Esophagus squamous epithelium (tissue), 5 donors: Measurements from ENCODE around the gene ASCL3. TPM values are rescaled to one million over a fixed set of nuclear protein-coding genes. Genes with fewer than 3 reads are reported as not detected.

ENCODE experiments used
- DNase-seq: peaks from one replicate; lab custom pipeline; 2025; lab: John Stamatoyannopoulos, UW
- H3K27ac ChIP-seq, 4 donors: fragments of 200-600 bp; sonication (generic); one replicate each; pipeline ENCODE4 v1.5.1; 2016 to 2019; ENCODE audit warnings: mild to moderate bottlenecking in 1 of 4
- H3K27me3 ChIP-seq, 4 donors: fragments of 200-600 bp; sonication (generic); 1 replicate in 3 of 4; 2 replicates in 1 of 4; pipeline versions ENCODE4 v1.5.1 to v1.6.0; 2017 to 2021; ENCODE audit warnings: antibody characterized with exemption in 1 of 4
- H3K36me3 ChIP-seq, 3 donors: fragments of 200-600 bp; sonication (generic); one replicate each; pipeline ENCODE4 v1.5.1; 2016 to 2019
- H3K4me1 ChIP-seq, 3 donors: fragments of 200-600 bp; sonication (generic); one replicate each; pipeline ENCODE4 v1.5.1; 2017 to 2019
- H3K4me3 ChIP-seq, 4 donors: fragments of 200-600 bp; sonication (generic); 1 replicate in 3 of 4; 2 replicates in 1 of 4; pipeline ENCODE4 v1.5.1; 2016 to 2019; ENCODE audit warnings: mild to moderate bottlenecking in 2 of 4, moderate library complexity in 1 of 4
- H3K9me3 ChIP-seq, 3 donors: fragments of 200-600 bp; sonication (generic); one replicate each; pipeline ENCODE4 v1.5.1; 2016 to 2019
- POLR2A ChIP-seq, 4 donors: fragments of 450-650 bp; IDR thresholded peaks; one replicate each; pipeline ENCODE4 v1.6.1; 2017; ENCODE audit warnings: antibody characterized with exemption in 4 of 4, mild to moderate bottlenecking in 4 of 4, moderate library complexity in 3 of 4
- WGBS, 2 donors: methylation state at CpG; one replicate each; pipeline ENCODE4 v1.1.5; 2018; 5-methylcytosine and 5-hydroxymethylcytosine counted together
- intact Hi-C: fragments of 100-400 bp; cut with DNase I; formaldehyde crosslinking; loops from one replicate; pipeline ENCODE4 v1.15.0; 2022
- total RNA-seq, 4 donors: library from RNA; depleted of rRNA; stranded (reverse); fragments of >200 nt; gene quantifications; one replicate each; pipeline ENCODE4 v1.1.0, GENCODE V29; 2016
- TF ChIP-seq, protein P1 (sequence below), 6 experiments: fragments of 450-650 bp in 4 of 6; fragments of 200-600 bp in 2 of 6; sonication (generic) in 2 of 6; IDR thresholded peaks; one replicate each; pipeline ENCODE4 v1.5.1; 2016 to 2019; ENCODE audit warnings: antibody characterized with exemption in 6 of 6, mild to moderate bottlenecking in 4 of 6, moderate library complexity in 4 of 6
- donor health status: DM: yes; HTN: yes; CAD: no.

The ASCL3 gene
- total RNA-seq, 4 donors from 2014 or later = not detected

DNA sequence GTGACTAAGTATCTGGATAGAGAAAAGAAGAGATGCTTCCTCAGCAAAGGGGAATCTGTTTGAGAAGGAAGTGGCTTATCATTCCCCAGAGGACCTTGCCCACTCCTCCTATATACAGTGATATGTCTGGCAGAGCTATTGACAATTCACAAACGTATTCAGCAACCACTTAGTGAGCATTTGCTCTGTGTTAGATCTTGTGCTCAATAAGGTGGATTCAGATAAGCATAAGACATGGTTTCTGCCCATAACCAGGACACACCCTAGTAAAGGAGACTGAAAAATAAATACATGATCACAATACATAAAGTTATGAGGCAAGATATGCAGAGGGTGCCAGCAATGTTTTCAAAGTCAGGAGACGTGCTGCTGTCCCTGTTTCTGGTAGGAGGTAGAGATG is 20.0 kb upstream of the ASCL3 start:
- Histone ChIP-seq H3K4me3 (peak overlapping the region; percentile 72 to 93 (median 76)), H3K4me1 (peaks cover 13 to 61% (median 29%) of the 10 kb centered on the region in 3 donors)
- intact Hi-C loops = no loop called here

DNA sequence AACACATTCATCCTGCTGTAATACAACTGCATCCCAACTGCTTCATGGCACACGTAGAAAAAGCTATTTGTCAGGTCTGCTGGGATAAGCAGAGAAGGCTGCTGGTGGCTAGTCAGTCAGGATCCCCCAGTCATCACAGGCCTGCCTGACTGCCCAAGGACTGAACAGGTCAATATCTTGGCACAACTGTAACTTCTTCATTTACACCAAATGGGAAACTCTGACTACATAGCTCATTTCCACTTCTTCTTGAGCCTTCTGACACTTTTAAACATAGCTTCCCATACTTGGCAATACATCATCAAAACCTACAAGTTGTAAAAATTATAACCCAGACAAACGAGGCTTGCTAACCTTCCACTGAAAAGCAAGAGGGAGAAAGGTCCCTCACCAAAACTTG is 18.6 kb upstream of the ASCL3 start:
- H3K4me3 ChIP-seq = no peak overlapping the region
- no peak for DNase-seq
- H3K36me3 ChIP-seq = peaks cover 0 to 26% (median 0%) of the 10 kb centered on the region in 3 donors
- peak overlapping the region in 1 of 4 donors; percentile 13 for H3K27ac ChIP-seq
- intact Hi-C loops = no loop called here
- peaks cover 13 to 61% (median 29%) of the 10 kb centered on the region in 3 donors for H3K4me1 ChIP-seq
- TF ChIP-seq, protein P1, sequence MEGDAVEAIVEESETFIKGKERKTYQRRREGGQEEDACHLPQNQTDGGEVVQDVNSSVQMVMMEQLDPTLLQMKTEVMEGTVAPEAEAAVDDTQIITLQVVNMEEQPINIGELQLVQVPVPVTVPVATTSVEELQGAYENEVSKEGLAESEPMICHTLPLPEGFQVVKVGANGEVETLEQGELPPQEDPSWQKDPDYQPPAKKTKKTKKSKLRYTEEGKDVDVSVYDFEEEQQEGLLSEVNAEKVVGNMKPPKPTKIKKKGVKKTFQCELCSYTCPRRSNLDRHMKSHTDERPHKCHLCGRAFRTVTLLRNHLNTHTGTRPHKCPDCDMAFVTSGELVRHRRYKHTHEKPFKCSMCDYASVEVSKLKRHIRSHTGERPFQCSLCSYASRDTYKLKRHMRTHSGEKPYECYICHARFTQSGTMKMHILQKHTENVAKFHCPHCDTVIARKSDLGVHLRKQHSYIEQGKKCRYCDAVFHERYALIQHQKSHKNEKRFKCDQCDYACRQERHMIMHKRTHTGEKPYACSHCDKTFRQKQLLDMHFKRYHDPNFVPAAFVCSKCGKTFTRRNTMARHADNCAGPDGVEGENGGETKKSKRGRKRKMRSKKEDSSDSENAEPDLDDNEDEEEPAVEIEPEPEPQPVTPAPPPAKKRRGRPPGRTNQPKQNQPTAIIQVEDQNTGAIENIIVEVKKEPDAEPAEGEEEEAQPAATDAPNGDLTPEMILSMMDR (IDR thresholded peaks at IDR 0.05) = no peak
- no peak for TF ChIP-seq POLR2A (IDR thresholded peaks at IDR 0.05)
- H3K9me3 ChIP-seq = no peaks in the 10 kb centered on the region
- H3K27me3 ChIP-seq = no peaks in the 10 kb centered on the region
- WGBS, 2 donors = 51 to 66% methylated on average over 2 of the region's 2 CpGs

More for the DNA sequence above, 20.0 kb upstream of the ASCL3 start:
- DNase-seq = no peak
- no peak for TF ChIP-seq POLR2A (IDR thresholded peaks at IDR 0.05)
- TF ChIP-seq, protein P1 (IDR thresholded peaks at IDR 0.05) = no peak
- no peaks in the 10 kb centered on the region for H3K9me3 ChIP-seq
- 14 to 21% methylated on average over 2 of the region's 2 CpGs for WGBS, 2 donors
- peaks cover 0 to 18% (median 0%) of the 10 kb centered on the region in 3 donors for H3K36me3 ChIP-seq
- peak overlapping the region; percentile 31 to 98 (median 95) for H3K27ac ChIP-seq
- no peaks in the 10 kb centered on the region for H3K27me3 ChIP-seq

DNA sequence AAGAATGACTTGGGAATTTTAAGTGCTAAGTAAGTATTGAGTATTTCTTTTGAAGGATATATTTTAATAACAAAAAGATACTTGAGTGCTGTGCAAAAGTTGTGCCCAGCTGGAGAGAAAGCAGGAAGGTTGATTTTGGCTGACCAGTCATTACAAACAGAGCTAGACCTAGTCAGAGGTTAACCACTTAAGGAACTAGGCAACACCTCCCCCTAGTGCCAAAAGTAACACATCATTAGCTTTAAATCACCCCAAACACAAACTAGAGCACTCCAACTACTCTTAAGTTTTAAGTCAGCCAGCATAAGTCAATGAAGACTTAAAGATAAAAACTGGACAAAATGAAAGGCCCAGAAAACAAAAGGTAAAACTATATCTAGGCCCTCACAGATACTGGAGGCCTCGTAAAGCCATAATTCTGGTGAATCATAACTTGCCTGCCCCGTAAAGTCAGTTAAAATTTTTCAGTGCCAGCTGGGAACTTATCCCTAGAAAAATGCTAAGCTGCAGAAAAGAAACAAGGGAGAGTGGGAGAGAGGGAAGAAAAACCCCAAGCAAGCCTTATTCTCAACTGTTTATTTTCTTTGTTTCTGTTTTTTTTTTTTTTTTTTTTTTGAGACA is 16.8 kb upstream of the ASCL3 start:
- TF ChIP-seq POLR2A (IDR thresholded peaks at IDR 0.05) = no peak
- TF ChIP-seq, protein P1 (IDR thresholded peaks at IDR 0.05) = peak in 5 of 6 experiments; percentile 44 to 74 (median 57)
- no peaks in the 10 kb centered on the region for H3K9me3 ChIP-seq
- H3K36me3 ChIP-seq = peaks cover 0 to 44% (median 8%) of the 10 kb centered on the region in 3 donors
- WGBS, 2 donors = 5 to 44% methylated on average over 2 of the region's 2 CpGs
- intact Hi-C loops = loop anchor here (5.0 kb wide), 1 partner anchor 42 kb away; no protein-coding TSS in a partner anchor
- no peak for DNase-seq
- H3K27me3 ChIP-seq = no peaks in the 10 kb centered on the region
- H3K4me1 ChIP-seq = peaks cover 8 to 45% (median 22%) of the 10 kb centered on the region in 3 donors
- H3K27ac ChIP-seq = peak overlapping the region; percentile 29 to 55 (median 36)
- H3K4me3 ChIP-seq = no peak overlapping the region

DNA sequence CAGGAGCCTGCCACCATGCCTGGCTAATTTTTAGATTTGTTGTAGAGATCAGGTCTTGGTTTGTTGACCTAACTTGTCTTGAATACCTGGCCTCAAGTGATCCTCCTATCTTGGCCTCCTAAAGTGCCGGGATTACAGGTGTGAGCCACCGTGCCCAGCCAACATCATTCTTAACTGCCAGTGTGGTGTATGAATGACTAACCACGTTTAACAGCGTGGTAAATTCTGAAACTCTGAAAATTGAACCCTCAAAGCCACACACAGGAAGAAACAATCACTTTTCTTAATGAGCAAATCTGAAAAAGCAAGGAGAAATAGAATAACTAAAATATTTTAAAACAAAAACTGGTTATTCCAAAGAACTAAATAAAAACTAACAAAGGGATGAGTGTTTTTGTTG is 14.0 kb upstream of the ASCL3 start:
- DNase-seq = no peak
- peaks cover 0 to 25% (median 11%) of the 10 kb centered on the region in 3 donors for H3K4me1 ChIP-seq
- no peak for TF ChIP-seq POLR2A (IDR thresholded peaks at IDR 0.05)
- TF ChIP-seq, protein P1 (IDR thresholded peaks at IDR 0.05) = no peak
- 64 to 86% methylated on average over 4 of the region's 4 CpGs for WGBS, 2 donors
- no peak overlapping the region for H3K27ac ChIP-seq
- intact Hi-C loops = loop anchor here (5.0 kb wide), 1 partner anchor 40 kb away; no protein-coding TSS in a partner anchor
- no peaks in the 10 kb centered on the region for H3K27me3 ChIP-seq
- peaks cover 0 to 72% (median 11%) of the 10 kb centered on the region in 3 donors for H3K36me3 ChIP-seq
- no peak overlapping the region for H3K4me3 ChIP-seq
- no peaks in the 10 kb centered on the region for H3K9me3 ChIP-seq

DNA sequence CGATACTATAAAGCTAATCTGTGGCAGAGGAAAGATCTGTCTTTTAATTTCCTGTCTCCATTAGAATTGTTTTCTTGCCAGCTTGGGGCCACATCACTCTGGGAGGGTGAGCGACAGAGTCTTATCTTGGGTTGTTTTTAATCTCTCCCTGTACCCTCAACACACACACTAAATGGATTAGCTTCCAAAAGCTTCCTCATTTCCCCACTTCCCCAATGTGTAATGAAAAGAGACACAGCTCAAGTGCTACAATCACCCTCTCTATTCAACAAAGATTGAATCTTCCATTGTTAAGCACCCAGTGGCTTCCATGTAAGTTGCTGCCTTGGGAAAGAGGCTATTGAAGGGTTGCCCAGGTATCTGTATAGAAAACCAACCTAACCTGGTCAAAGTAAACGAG is 6.1 kb upstream of the ASCL3 start:
- Histone ChIP-seq H3K9me3 (no peaks in the 10 kb centered on the region), H3K4me1 (no peaks in the 10 kb centered on the region), H3K4me3 (no peak overlapping the region), H3K27ac (no peak overlapping the region), H3K27me3 (no peaks in the 10 kb centered on the region), H3K36me3 (peaks cover 0 to 75% (median 12%) of the 10 kb centered on the region in 3 donors)
- no peak for DNase-seq
- intact Hi-C loops = no loop called here
- TF ChIP-seq, protein P1 (IDR thresholded peaks at IDR 0.05) = no peak
- no peak for TF ChIP-seq POLR2A (IDR thresholded peaks at IDR 0.05)
- 62 to 73% methylated on average over 3 of the region's 3 CpGs for WGBS, 2 donors
